SW 1271 (cell line): ENCODE measurements around the gene FAM3C.

Source experiments
- DNase-seq, 2 experiments: peaks; one replicate each; lab custom pipeline; 2025; lab: John Stamatoyannopoulos, UW

Gene FAM3C

DNA sequence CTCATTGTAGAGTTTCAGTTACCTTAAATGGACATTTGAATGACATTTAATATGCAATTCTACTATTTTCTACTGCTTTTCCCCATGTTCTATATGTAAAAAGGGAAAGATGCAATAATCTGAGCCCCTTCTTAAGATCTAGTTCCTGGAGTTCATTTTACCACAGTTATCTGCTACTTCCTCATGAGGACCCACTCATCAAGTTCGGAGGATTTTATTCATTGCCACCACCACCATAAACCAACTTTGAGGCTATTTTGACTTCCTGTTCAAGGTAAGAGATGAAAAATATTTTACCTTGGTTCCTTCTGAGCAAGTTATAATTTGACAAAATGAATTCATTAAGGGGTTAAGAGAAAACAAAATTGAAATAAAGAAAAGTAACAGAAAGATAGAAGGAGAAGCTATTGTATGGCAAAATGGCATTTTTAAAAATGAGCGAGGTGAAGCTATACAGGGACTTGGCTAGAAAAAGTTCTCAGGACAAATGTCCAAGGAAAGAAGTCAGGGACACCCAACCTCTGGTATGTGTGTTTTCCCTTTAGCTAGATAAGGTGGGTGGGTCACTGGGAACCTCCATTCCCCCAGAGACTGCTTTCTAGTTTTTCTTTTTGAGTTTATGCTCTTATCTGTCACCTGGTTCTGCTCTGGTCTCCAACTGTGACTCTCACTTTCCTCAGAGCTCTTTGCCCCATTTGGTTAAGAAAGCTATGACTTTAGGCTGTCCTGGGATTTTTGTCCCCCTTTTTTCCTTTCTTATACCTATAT is 14.9 kb upstream of the FAM3C start:
- DNase-seq, result no peak

DNA sequence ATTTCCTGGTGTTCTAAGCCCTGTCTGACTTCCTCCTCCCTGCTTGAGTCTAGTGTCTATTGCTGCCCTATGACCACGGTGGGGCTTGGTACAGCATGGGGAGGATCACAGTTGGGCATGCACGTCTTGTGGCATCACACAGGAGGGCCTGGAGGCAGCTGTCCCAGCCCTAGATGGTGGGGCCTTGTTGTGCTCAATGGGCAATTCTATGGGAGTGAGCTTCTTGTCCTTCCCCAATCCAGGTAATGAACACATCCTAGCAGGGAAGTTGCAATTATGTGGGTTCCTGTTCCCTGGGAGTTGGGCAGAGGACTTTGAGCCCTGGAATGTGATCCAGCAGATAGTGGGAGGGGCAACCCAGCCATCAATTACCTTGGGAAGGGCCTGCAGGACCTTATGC is 10.8 kb upstream of the FAM3C start:
- no peak for DNase-seq

DNA sequence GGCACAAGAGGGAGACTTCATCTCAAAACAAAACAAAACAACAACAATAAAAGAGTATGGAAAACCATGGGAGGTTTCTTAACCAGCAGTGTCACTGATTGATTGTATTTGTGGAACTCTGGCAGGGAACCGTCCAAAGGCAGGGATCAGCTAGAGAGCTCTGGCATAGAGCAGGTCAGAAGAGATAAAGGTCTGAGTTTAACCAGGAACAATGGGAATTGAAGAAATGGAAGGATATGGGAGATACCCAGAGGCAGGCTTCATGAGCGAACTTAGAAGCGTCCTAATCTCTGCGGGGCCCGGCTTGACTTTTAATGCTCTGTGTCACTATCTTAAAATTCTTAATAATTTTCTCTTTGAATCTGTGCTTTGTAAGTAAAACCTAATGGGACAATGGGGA is 10.4 kb upstream of the FAM3C start:
- DNase-seq, result no peak

DNA sequence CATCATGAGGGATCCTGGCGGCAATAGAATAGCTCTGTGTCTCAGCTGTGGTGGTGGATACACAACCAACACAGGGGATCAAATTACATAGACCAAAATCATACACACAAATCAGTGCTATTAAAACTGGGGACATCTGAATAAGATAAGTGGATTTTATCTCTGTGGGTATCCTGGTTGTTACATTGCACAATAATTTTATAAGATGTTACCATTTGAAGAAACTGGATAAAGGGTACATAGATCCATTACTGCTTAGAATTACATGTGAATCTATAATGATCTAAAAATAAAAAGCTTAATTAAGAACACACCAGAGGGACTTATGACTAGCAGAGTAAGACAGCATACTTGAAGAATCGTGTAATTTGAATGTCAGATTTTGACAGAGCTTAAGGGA is 8.2 kb upstream of the FAM3C start:
- no peak for DNase-seq

DNA sequence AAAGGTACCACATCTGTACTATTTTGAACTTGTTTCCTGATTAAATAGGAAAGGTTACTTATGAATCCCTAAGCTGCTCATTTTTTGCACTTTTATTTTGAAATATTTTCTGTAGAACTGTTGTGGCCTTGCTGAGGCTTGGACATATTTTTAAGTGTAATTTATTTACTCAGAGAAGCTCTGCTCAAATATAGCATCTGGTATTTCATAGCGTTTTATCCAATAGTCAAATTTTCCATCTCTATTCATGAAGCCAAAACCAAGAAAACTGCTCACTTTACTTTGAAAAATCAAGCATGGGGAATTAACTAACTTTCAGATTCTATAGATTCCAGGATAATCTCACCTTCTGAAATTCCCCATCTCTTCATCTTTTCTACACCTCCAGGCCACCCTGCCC is 6.6 kb upstream of the FAM3C start:
- no peak for DNase-seq

DNA sequence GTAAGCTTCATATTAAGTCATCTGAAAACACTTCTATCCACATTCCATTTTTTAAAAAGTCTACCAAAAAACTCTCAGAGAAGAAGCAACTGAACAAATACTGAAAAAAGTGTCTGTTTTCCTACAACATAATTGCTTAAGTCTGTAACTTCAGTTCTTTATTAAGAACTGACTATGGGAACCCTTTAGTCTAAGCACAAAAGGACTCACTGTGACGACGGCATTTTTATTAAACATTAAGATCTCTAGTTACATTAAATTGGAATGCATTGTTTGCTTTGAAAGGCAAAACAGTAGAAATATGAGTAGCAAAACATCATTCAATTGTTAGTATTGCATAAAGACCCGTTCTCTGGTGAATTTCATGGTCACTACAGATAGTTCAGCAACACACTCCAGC is 5.8 kb upstream of the FAM3C start:
- DNase-seq, result no peak

DNA sequence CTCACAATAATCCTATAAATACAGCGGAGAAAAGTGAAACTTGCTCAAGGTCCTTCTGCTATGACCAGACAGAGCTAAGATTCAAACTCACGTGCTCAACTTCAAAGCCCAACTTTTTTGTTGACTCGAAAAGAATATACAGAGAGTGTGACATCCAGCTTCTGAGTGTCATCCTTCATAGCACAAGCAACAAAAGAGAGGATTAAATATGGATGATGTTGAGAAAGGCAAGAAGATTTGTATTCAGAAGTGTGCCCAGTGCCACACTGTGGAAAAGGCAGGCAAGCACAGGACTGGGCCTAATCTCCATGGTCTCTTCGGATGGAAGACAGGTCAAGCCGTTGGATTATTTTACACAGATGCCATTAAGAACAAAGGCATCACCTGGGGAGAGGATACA is 2.1 kb upstream of the FAM3C start:
- peak in 1 of 2 experiments; percentile 28 for DNase-seq

DNA sequence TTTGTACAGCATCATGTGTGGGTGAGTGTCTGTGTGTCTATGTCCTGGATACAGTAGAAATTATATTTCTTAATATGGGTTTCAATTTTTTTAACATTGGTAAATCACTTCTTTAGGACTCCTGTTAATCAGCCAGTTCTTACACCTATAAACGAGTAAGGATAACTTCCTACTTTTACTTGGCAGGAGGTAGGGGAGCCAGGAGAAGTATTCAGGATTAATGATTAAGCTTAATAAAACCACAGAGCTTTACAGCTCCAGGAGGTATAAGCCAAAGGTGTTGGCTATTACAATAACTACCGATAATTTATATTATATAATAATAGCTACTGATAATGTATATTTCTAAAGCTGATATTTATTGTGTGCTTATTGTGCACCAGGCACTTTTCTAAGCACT is 1.7 kb upstream of the FAM3C start:
- no peak for DNase-seq

DNA sequence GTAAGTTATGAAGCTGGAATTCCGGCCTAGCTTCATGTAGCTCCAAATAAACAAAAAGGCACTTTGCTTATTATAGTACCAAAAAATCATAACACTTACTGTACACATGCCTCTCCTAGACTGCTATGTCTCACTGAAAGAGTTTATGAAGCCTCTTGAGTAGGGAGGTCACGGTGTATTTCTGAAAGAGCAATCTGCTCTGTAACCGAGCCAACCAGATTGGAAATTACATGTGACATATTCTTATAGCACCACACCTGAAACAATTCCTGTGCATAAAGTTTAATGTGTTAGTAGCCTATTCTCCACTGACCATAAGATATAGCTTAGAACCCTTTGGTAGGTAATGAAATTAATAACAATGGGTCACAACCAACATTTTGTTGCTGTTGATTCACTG is 1.3 kb upstream of the FAM3C start:
- DNase-seq, result no peak

DNA sequence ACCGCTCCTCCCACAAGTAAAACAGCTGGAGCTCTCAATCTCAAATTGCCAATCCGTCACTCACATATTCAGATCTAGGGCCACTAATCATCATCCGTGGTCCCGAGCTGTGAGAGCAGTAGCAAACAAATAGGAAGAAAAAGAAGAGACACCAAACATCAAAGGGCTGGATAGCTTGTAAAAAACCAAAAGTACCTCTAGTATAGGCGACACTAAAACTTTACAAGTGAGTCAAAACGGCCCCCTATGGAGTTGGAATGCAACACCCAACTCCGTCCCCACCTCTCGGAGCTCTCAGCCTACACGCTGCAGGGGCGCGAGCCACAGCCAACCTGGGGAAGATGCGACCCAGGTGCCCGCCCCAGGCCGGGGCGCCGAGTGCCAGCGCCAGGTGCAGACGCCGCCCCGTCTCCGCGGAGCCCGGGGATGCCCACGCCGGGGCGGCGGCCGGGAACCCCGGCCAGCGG is 581 bp downstream of the FAM3C start:
- peak; percentile 22 to 63 for DNase-seq

DNA sequence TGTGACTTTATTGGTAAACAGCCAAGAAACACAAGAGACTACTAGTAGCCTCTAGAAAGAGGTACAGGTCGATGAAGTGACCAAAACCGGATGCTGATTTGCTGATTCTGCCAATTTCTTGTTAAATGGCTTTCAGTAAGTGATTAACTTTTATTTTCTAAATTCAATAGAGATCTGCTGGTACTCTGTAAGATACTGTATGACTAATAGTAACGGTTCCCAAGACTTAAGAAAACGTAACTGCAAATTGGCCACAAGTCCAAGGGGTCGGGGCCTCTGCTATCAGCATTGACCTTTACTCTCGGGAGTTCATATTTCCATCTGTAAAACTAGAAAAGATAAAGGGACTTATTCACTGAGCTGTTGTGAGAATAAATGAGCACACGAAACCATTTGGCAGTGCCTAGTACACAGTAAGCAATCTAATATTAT is 1.4 kb downstream of the FAM3C start:
- peak in 1 of 2 experiments; percentile 57 for DNase-seq

DNA sequence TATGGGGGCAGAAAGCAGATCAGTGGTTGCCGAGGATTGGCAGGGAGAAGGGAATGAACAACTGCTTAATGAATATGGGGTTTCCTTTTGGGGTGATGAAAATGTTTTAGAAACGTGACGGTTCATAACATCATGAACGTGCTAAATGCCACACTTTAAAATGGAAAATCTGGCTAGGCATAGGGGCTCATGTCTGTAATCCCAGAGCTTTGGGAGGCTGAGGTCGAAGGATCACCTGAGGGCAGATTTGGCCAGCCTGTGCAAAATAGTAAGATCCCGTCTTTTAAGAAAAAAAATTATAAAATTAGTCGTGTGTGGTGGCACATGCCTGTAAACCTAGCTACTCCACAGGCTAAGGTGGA is 3.1 kb downstream of the FAM3C start:
- DNase-seq, result no peak

DNA sequence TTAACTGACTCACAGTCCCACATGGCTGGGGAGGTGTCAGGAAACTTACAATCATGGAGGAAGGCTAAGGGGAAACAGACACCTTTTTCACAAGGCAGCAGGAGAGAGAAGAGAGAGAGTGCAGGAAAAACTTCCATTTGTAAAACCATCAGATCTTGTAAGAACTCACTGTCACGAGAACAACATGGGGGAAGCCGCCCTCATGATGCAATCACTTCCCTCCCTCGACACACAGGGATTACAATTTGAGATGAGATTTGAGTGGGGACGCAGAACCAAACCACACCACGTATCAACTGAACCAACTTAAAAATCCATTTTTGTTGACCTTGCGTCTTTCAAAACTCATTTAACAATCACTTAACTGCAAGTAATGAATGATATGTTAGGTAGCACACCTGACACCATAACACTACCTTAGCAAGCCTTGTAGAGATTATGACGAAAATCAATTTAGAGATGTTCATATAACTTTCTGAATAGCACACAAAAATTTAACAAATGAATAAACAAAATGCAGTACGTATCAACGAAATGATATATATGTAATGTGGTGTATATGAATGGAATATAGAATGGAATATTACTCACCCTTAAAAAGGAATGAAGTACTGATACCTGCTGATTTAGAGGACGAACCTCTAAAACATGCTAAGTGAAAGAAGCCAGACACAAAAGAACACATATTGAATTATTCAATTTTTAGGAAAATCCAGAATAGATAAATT is 3.7 kb downstream of the FAM3C start:
- no peak for DNase-seq

DNA sequence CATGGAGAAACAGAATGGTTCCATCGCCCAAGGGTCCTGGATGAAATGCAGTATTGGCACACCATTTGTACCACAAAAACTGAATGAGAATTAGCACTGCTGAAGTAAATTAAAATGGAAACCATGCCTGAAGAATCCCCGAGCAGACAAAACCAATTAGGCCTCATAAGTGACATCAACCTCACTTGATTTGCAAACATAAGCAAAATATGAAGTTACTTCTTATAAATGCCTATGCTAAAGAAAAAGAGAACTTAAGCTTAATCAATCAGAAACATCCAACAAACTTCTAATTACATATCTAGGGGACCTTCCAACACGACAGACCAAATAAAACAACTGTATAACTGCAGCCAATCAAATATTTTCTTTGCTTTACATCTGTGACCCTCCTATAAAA is 4.4 kb downstream of the FAM3C start:
- no peak for DNase-seq

DNA sequence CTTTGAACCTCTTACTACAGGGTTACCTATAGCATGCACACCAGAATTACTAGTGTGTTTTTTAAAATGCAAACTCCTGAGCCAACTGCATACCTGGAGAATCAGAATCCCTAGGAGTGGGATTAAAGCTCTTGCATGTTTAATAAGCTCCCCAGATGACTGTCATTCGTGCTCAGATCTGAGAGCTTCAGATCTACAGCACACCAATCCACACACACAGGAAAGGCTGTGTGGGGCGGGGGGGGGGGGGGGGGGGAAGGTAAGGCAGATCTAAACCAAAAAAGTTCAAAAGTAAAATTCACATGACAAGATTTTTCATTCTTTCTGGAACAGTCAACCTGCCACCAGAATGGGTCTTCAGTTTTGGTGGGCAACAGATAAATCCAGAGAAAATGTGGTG is 5.5 kb downstream of the FAM3C start:
- DNase-seq, result no peak

DNA sequence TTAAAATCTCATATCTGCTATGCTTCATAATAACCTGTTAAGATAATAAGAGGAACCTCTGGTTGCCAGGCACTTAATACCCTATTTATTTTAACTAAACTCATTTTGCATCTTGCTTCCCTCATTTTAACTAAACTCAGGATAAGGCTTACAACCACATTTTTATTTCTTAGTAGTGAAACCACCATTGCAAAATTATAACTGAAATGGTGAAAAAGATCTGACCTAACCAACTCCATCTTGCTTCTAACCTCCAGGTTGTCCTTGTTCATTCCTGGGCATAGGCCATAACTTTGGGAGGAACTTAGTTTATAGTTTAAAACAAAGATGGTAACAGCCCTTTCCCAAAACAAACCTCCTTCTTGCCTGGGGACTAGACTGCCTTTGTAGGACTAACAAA is 6.0 kb downstream of the FAM3C start:
- no peak for DNase-seq

DNA sequence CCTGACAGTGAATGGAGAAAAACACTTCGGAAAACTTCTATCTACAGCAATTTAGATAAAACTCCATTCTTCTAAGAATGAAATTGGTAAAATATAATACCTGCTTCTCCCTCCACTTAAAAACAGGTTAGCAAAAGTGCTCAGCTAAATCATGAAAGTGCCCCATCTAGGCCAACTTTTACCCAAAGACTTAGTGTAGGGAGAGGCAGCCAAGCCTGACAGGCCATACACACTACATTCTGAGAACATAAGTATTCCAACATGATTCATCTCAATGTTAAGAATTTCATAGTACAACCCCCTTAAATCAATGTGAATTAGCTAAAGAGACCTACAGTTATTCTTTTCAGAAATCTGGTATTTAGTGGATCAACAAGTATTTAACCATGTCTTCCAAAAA is 7.2 kb downstream of the FAM3C start:
- no peak for DNase-seq

DNA sequence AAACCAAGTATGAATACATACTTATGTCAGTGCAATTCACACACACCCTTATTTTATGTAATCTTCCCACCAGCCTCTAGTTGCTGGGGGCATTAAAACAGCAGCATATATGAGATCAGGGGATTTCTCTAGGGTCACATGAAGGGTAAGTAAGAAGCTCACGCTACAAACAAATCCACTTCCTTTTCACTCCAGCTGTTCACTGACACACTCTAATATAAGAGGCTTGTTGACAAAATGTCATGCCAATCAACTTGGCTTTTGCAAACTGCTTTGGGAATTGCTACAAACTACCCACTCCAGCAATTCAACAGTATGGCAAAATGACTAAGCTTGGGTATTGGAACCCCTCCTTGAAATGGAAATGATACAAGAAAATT is 10.3 kb downstream of the FAM3C start:
- DNase-seq, result no peak

DNA sequence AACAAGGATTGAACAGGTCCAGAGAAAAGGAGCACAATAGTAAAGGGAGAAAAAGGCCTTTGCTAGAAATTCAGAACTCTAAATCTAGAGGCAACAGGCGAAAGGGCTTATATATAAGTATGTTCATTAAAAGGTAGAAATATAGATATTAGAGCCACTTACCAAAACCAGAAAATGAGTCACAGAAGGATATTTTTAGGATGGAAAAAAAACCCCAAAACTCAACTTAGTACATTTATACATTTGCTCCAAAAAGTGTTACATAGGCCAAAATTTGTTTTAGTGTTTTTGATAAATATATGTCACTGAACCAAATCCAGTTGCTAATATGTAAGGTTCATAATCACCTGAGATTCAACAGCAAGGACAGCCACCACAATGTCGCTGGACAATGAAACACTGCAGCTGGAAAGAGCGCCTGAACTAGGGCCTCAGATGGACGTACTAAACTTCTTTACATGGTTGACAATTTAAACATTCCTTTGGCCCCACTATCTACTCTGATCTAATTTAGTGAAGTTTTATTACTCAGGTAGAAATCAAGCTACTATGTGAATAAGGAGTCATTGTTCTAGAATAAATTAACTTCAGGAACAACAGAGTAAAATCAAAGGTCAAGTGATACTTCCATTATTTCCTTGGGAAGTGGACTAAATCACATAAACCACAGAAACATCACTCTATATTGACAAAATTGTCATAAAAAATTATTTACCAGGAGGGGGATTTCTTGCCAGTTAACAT is 10.9 kb downstream of the FAM3C start:
- DNase-seq, result no peak

DNA sequence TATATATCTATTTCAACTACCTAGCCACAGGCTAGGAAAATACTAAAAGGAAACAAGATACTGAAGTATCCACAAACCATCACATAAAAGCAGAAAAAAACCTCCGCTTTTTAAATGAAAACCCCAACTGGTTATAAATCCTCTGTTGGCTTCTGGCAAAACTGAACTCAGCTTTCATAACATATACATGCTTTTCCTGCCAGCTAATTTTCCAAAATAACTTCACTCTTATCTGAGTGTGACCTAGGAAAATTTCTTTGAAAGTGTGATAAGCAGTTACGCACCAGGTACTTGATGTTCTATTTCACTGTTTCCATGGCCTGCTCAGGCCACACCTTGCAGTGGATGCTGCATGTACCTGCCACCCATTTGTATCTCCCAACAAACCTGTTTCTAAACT is 11.8 kb downstream of the FAM3C start:
- no peak for DNase-seq

DNA sequence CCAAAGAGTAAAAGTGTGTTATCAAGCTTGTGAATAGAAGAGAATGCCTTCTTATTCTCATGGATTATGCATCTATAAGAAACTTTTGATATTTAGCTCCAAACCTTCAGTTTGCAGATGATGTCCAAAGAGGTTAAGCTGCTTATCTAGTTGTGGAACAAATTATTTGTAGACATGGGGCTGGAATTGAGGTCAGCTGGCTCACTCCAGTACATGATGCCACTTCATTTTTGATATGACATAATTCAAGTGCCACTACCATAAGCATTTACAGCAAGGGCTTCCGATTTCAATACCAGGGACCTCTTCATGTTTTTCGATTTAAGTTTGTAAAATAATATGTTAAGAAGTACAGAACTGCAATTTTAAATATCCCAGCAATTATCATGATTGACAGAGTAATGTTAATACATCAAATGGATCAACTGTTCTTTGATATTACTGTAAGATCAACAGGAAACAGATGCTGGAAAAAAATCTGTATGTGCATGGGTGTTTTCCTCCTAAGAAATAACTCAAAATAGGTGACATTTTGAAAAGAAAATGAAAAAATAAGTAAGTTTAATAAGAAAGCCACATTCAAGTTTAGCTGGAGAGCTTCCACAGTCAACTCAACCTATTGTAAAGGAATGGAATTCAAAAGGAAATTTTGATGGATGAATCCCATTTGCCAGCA is 12.7 kb downstream of the FAM3C start:
- no peak for DNase-seq

DNA sequence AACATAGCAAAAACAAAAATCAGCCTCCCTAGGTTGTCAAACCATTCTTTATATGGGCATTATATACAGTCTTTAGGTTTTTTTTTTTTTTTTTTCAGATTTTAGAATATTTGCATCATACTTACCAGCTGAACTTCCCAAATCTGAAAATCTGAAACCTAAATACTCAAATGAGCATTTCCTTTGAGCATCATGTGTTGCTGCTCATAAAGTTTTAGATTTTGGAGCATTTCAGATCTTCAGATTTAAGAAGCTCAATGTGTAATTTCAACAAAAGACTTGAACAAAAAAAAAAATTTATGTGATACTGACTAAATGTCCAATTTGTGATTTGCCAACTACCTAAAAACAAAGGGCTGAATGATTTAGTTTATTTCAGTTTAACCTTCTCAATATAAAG is 13.6 kb downstream of the FAM3C start:
- no peak for DNase-seq

DNA sequence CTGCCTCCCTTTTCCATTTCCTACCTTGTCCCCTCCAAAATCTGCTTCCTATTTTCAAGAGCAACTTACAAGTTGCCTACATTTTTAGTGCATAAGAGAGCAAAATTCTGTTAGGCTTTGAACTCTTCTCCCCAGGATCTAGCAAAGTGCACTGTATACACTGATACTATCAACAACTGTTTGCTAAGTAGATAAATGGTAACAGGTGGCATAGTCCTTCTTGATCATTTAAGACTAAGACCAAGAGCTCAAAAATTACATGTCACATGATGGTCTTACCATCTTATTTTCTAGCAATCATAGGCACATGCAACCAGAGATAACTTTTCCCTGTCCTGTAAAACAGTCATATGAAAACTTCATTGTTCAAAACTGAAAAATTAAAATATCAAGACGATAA is 16.2 kb downstream of the FAM3C start:
- DNase-seq, result no peak
